Peyer's patch (tissue), 4 donors: Measurements from ENCODE around the gene IL1RAPL1. TPM values are rescaled to one million over a fixed set of nuclear protein-coding genes. Genes with fewer than 3 reads are reported as not detected.

Source experiments
- DNase-seq, 3 donors: peaks; one replicate each; pipeline ENCODE4 v3.0.0-alpha.2; 2017 to 2019
- H3K27ac ChIP-seq, 4 donors: fragments of 200-600 bp; sonication (generic); one replicate each; pipeline ENCODE4 v1.5.1; 2016 to 2019
- H3K27me3 ChIP-seq, 2 donors: fragments of 200-600 bp; sonication (generic); one replicate each; pipeline ENCODE4 v1.5.1; 2019
- H3K36me3 ChIP-seq, 3 donors: fragments of 200-600 bp; sonication (generic); one replicate each; pipeline ENCODE4 v1.5.1; 2016 to 2019
- H3K4me1 ChIP-seq, 4 donors: fragments of 200-600 bp; sonication (generic); one replicate each; pipeline ENCODE4 v1.5.1; 2016 to 2019
- H3K4me3 ChIP-seq, 4 donors: fragments of 200-600 bp; sonication (generic); 1 replicate in 3 of 4; 2 replicates in 1 of 4; pipeline ENCODE4 v1.5.1; 2016 to 2019; ENCODE audit warnings: mild to moderate bottlenecking in 1 of 4
- H3K9me3 ChIP-seq, 4 donors: fragments of 200-600 bp; sonication (generic); one replicate each; pipeline ENCODE4 v1.5.1; 2016 to 2019; ENCODE audit warnings: mild to moderate bottlenecking in 1 of 4
- CTCF ChIP-seq, 6 experiments: fragments of 450-650 bp in 4 of 6; fragments of 200-600 bp in 2 of 6; sonication (generic) in 1 of 6; IDR thresholded peaks; one replicate each; pipeline ENCODE4 v1.5.1; 2017 to 2019; ENCODE audit warnings: antibody characterized with exemption in 6 of 6, mild to moderate bottlenecking in 3 of 6, moderate library complexity in 1 of 6
- POLR2A ChIP-seq, 2 donors: fragments of 450-650 bp; IDR thresholded peaks; one replicate each; pipeline ENCODE4 v1.5.1; 2017; ENCODE audit warnings: antibody characterized with exemption in 2 of 2, mild to moderate bottlenecking in 2 of 2, moderate library complexity in 2 of 2
- total RNA-seq, 4 donors: library from RNA; depleted of rRNA; stranded (reverse); fragments of >200 nt; gene quantifications; one replicate each; pipeline ENCODE4 v1.1.0, GENCODE V29; 2016

The IL1RAPL1 gene
- total RNA-seq, 4 donors from 2014 or later, result not detected

DNA sequence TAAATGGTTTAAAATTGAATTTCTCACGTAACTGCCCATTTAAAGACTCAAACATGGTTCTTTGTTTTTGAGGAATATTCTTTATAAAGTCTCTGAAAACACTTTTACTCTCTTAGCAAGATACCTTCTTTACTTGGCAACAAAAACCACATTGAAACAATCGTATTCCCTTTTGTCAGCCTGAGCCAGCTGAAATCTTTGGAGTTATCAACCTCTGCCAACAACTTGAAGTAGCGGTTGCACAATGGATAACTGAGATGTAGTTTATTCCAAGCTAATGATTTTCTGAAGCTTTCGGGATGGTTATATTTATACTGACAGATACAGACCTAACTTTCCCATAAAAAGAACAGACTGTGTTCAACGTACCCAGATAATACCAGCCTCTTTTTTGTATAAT is 561.3 kb downstream of the IL1RAPL1 start:
- H3K27ac ChIP-seq, result no peak overlapping the region
- TF ChIP-seq POLR2A (IDR thresholded peaks at IDR 0.05) (no peak), CTCF (IDR thresholded peaks at IDR 0.05) (no peak)
- no peaks in the 10 kb centered on the region for H3K27me3 ChIP-seq
- DNase-seq, result no peak
- no peak overlapping the region for H3K4me3 ChIP-seq
- no peaks in the 10 kb centered on the region for H3K9me3 ChIP-seq
- no peaks in the 10 kb centered on the region for H3K4me1 ChIP-seq
- H3K36me3 ChIP-seq, result no peaks in the 10 kb centered on the region

DNA sequence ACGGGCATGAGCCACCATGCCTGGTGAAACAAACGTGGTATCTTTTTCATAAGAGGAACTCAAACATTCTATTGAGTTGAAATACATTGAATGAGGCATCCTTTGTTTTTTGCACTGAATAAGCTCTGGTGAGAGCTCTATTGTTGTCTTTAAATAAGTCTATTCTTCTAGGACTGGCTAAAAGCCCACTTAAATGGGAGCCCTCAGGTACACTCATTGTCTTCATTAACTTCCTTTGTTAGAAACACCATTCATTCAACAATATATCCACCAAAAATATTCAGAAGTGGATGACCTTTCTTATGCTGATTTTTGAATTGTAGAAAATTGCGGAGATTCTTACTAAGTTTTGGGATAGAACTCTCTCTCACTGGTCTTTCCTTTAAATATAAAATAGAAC is 568.0 kb downstream of the IL1RAPL1 start:
- no peaks in the 10 kb centered on the region for H3K9me3 ChIP-seq
- H3K4me1 ChIP-seq, result no peaks in the 10 kb centered on the region
- no peaks in the 10 kb centered on the region for H3K36me3 ChIP-seq
- no peak overlapping the region for H3K4me3 ChIP-seq
- H3K27ac ChIP-seq, result no peak overlapping the region
- TF ChIP-seq CTCF (IDR thresholded peaks at IDR 0.05) (no peak), POLR2A (IDR thresholded peaks at IDR 0.05) (no peak)
- DNase-seq, result no peak
- no peaks in the 10 kb centered on the region for H3K27me3 ChIP-seq

- DNase-seq, result no peak
- no peaks in the 10 kb centered on the region for H3K4me1 ChIP-seq
- H3K36me3 ChIP-seq, result no peaks in the 10 kb centered on the region
- H3K9me3 ChIP-seq, result no peaks in the 10 kb centered on the region
- no peak overlapping the region for H3K27ac ChIP-seq
- TF ChIP-seq POLR2A (IDR thresholded peaks at IDR 0.05) (no peak), CTCF (IDR thresholded peaks at IDR 0.05) (no peak)
- H3K27me3 ChIP-seq, result no peaks in the 10 kb centered on the region
- no peak overlapping the region for H3K4me3 ChIP-seq
Observed at GRCh38 chrX:29172880-29173279, 585.6 kb downstream of the IL1RAPL1 start.

GRCh38 chrX:29187264-29187663 is 600.0 kb downstream of the IL1RAPL1 start:
- H3K36me3 ChIP-seq, result no peaks in the 10 kb centered on the region
- DNase-seq, result no peak
- H3K27me3 ChIP-seq, result no peaks in the 10 kb centered on the region
- H3K4me1 ChIP-seq, result no peaks in the 10 kb centered on the region
- no peak overlapping the region for H3K4me3 ChIP-seq
- TF ChIP-seq CTCF (IDR thresholded peaks at IDR 0.05) (no peak), POLR2A (IDR thresholded peaks at IDR 0.05) (no peak)
- H3K9me3 ChIP-seq, result no peaks in the 10 kb centered on the region
- no peak overlapping the region for H3K27ac ChIP-seq

- TF ChIP-seq CTCF (IDR thresholded peaks at IDR 0.05) (no peak), POLR2A (IDR thresholded peaks at IDR 0.05) (no peak)
- no peaks in the 10 kb centered on the region for H3K36me3 ChIP-seq
- H3K9me3 ChIP-seq, result no peaks in the 10 kb centered on the region
- no peak overlapping the region for H3K4me3 ChIP-seq
- no peaks in the 10 kb centered on the region for H3K27me3 ChIP-seq
- DNase-seq, result no peak
- no peaks in the 10 kb centered on the region for H3K4me1 ChIP-seq
- H3K27ac ChIP-seq, result no peak overlapping the region
Observed at GRCh38 chrX:29196501-29196900, 609.3 kb downstream of the IL1RAPL1 start.

GRCh38 chrX:29215251-29215650 is 628.0 kb downstream of the IL1RAPL1 start:
- Histone ChIP-seq H3K9me3 (no peaks in the 10 kb centered on the region), H3K27me3 (no peaks in the 10 kb centered on the region), H3K4me1 (no peaks in the 10 kb centered on the region), H3K36me3 (no peaks in the 10 kb centered on the region), H3K27ac (no peak overlapping the region), H3K4me3 (no peak overlapping the region)
- DNase-seq, result no peak
- TF ChIP-seq CTCF (IDR thresholded peaks at IDR 0.05), result no peak
- TF ChIP-seq POLR2A (IDR thresholded peaks at IDR 0.05), result no peak
